ENCODE measurements around the gene RPS21. TPM values are rescaled to one million over a fixed set of nuclear protein-coding genes. Genes with fewer than 3 reads are reported as not detected.

The RPS21 gene
- total RNA-seq, 1 donor from 2014 or later: 1,637 TPM

- intact Hi-C loops (cut with micrococcal nuclease): no loop called here
Observed at GRCh38 chr20:62353289-62354030, 33.4 kb upstream of the RPS21 start.

DNA sequence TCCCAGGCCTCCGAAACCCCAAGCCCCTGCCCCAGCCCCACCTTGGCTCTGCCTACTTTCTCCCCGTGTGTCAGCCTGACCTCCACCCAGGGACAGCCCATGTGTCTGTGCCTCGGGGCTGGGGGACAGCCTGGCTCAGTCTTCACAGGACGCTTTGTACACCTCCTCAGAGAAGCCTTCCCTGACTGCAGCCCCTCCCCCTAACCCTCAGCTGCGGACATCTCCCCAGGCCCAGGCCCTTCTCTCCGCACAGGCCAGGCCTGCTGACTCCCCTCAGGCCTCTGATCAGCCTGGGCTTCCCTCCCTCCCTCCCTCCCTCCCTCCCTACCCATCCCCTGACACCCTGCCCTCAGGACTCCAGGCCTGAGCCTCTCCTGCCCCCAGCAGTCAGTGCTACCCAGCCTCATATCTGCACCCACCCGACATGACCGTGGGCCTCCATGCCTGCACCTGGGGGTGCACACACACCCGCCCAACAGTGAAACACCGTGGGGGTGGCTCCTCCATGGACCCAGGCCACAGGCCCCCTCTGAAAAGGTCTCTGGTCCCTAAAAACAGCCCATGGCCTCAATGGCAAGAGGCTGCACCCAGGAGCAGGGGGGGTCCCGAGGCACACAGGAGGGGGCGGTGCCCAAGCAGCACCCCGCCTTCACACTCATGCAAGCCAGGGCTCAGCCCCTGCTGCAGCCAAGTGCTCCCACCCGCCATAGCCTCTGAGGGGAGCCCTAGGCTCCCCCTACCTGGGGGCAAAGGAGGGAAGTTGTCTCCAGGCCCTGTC is 32.7 kb upstream of the RPS21 start:
- intact Hi-C loops (cut with micrococcal nuclease): no loop called here

DNA sequence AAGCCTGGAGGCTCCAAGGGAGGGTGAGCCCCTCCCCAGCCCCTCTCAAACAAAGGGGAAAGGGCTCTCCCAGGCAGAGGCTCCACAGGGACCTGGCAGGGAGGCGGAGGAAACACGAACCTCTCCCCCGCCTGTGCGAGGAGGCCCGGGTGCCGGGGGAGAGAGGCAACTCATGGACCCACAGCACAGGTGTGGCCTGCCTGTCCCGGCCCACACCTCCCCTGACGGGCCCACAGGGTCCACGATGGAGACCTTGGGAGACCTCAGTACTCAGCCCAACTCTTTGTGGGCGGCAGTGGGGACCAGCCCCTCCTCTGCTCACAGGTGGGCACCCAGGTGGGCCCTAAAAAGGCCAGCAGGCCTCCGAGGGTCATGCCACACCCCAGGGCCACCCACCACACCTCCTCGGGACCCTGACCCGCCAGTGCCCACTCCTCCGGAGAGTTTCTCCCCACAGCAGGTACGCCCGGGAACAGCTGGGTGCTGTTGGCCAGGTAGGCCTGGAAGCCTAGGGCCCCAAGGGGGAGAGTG is 32.0 kb upstream of the RPS21 start:
- intact Hi-C loops (cut with micrococcal nuclease): no loop called here

DNA sequence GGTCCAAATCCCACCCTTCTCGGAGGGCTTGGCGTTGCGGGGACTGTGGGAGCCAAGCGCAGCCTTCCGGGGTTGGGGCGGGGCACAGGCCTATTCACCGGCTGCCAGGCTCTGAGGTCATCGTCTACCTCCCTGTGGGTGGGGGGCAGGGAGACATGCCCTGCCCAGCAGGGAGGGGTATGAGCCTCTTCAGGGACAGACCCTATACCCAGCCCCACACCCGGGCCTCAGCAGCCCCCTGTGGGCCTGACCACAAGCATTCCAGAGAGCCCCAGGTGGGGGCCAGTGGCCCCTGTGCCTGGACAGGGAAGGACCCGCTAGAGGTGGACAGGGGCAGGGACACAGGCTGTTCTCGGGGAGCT is 31.4 kb upstream of the RPS21 start:
- intact Hi-C loops (cut with micrococcal nuclease): no loop called here

DNA sequence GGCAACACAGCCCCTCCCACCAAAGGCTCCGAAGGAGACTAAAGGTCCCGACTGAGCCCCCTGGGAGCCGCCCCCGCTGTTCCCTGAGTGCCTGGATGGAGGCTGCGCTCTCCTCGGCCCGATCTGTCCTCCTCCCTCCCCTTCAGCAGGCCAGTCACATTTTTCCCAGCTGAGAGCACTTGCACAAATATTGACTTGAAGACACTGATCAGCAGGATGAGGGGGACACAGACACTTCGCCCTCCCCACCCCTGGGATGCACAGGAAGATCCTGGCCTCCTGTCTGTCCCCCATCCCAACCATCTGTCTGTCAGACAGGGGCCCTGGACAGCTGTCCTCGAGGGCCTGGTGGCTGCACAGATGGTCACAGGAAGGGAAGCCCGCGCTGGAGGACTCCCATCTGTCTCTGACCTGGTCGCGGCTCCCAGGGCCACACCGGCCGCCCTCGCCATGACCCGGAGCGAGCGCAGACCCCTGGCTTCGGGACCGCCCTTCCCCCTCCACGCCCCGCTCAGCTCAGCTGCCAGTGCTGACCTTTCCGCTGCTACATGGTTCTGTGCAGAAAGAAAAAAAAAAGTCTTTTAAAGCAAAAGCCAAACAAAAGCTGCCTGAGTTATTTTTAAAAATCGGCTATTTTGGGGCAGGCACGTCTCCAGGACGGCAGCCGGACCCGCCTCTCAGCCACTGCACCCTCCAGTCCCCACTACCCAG is 30.9 kb upstream of the RPS21 start:
- intact Hi-C loops (cut with micrococcal nuclease): no loop called here

- intact Hi-C loops (cut with micrococcal nuclease): no loop called here
Observed at GRCh38 chr20:62356589-62357186, 30.2 kb upstream of the RPS21 start.

DNA sequence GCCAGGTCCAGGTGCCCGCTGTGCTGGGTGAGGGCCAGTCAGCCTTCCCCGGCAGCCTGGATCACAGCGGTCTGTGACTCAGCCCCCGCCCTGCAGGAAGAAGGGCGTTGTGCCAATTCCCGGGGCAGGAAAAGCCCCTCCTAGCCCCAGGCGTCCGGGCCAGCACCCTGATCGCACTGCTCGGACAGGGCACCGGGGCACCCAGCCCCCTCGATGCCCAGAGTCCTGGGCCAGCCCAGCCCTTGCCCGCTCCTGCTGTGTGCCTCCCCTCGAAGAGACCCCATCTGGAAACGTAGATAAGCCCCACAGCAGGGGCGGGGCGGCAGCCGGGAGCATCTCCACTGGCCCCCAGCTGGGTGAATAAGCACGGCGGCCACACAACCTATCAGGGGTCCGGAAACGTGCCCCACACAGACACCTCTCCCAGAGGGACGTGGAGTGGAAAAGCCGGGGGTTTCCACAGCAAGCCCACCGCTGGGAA is 29.7 kb upstream of the RPS21 start:
- intact Hi-C loops (cut with micrococcal nuclease): no loop called here

DNA sequence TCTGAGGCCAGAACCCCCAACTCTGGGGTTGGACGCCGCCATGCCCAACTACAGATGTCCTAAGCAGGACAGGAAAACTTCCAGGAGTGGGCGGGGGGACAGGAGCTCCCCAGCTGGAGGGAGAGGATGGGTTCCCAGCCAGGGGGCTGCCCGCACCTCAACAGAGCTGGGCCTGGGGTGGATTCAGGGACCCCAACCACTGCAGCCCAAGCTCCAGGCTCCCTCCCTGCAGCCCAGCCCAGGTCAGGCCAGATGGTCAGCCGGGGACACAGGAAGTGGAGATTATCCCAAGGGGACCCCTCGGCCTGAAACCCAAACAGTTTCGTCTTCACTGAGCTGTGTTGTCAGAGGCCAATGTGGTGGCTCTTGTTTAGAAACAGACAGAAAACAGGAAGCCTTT is 29.2 kb upstream of the RPS21 start:
- intact Hi-C loops (cut with micrococcal nuclease): no loop called here

DNA sequence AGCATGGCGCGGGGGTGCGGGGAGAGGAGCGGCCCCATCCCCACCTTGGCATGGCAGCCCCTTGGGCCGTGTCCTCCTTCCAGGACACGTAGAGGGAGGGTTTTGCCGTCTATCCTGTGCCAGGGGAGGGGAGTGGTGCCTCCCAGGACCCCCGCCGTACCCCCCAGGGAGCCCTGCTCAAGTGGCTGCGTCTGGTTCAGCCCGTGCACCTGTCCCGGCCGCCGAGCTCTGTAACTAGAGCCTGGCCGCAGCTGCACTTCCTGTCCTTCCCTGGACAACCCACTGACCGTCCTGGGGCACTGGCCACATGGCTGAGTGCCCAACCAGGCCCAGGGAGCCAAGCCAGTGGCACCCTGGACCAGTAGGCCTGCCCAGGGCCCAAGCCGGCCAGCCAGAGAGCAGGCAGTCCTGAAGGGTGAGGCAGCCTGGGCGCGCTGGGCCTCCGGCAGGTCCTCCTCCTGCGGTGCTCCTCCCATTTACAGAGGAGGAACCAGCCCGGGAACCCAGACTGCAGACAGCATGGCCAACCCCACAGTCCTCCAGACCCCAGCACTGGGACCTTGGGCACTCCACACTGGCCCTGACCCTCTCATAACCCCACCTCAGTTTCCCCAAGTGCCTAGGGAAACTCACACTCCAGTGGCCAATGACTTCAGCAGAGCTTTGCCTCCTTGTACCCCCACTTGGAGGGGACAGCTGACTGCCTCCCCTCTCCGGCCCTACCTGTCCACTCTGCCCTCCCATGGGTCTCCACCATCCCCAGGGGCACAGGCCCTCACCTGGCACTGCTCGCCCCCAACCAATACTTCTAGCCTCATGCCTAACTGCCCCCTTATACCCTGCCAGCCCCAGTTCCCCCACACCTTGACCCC is 28.5 kb upstream of the RPS21 start:
- intact Hi-C loops (cut with micrococcal nuclease): no loop called here

DNA sequence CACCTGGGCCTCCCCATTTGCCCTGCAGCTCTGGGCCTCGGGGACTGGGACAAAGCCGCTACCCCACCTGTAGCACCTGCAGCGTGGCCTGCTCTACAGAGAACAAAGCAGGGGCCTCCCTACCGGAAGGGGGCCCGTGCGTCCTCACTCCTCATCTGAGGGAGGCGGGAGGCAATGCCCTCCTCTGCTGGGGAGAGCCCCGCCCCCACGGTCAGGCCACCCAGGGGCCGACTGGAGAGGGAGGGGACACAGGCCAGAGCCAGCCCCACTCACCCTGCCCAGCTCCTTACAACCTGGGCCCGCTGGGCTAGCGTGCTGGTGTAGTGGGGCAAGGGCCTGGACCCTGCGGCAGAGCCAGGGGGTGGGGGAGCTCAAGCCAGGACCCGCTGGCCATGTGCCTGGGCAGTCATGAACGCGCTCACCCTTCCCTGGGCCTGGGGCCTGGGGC is 27.8 kb upstream of the RPS21 start:
- intact Hi-C loops (cut with micrococcal nuclease): no loop called here

- intact Hi-C loops (cut with micrococcal nuclease): no loop called here
Observed at GRCh38 chr20:62359491-62360121, 27.3 kb upstream of the RPS21 start.

DNA sequence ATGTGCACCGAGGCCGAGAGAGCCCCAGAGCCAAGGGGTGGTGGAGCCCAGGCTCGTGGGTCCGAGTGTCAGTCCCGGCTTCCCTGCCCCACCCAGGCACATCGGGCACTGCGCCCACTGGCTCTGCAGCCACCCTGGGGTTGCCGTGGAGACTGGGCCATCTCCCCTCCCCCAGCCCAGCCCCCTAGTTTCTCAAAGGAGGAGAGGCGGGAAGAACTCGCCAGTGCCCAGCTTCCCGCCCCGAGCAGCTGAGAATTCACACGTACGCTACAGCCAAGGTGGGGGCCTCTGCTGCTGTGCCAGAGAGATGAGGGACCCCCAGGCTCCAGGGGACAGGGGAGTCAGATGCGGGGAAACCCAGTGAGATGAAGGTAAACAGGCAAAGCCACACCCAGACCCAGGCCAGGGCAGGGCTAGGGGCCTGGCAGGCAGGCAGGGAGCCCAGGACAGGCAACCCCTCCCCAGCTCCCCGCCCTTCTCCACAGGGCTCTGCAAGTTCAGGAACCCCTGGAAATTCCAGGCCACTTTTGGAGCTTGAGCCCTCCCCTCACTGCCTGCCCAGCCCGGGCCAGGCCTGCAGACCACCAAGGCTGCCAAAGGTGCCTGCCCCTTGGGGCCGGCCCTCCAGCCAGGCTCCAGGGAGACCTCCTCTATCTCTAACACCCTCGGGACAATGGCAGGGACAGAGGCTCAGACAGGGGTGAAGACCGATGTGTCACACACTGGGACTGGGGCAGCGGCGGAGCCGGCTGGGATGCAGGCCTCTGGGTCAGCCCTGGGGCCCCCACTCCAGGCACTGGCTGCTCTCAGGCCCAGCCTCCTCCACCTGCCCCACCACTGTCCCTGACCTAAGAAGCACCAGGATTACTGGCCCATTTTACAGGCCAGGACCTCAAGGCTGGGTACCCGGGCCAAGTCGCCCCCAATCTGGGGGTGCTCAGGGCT is 25.8 kb upstream of the RPS21 start:
- intact Hi-C loops (cut with micrococcal nuclease): no loop called here

DNA sequence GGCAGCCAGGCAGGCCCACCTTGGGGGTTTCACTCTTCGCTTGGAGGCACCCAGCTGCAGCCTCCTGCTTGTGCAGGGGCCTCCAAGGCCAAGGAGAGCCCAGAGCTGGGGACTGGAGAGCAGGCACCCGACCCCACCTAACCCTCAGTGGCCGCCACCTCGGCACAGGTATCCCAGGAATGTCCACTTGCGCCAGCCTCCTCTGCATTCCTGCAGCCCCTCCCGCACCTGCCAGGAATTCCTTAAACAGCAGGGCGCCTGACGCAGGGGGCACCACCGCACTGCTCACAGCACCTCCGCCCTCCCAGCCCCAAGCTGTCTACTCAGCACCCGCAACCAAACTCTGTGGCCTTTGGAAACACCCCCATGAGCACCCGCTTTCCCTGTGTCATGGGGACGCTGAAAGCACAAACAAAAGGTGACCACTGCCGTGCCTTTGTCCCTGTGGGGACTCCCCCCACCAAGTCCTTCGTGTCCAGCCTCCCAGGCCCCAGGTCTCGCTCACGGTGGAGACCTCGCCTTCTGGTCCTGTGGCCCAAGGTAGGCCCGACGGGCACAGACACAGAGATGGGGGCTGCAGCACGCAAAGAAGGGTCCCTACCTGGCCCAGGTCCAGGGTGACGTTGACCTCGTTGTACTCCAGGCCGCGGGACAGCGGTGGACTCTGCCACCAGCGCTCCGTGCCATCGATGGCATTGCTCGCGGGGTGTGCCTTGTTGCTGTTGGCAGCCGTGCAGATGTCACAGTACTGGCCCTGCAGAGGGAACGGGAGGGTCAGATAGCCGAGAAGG is 24.9 kb upstream of the RPS21 start:
- intact Hi-C loops (cut with micrococcal nuclease): no loop called here

- intact Hi-C loops (cut with micrococcal nuclease): no loop called here
Observed at GRCh38 chr20:62362590-62362940, 24.3 kb upstream of the RPS21 start.

DNA sequence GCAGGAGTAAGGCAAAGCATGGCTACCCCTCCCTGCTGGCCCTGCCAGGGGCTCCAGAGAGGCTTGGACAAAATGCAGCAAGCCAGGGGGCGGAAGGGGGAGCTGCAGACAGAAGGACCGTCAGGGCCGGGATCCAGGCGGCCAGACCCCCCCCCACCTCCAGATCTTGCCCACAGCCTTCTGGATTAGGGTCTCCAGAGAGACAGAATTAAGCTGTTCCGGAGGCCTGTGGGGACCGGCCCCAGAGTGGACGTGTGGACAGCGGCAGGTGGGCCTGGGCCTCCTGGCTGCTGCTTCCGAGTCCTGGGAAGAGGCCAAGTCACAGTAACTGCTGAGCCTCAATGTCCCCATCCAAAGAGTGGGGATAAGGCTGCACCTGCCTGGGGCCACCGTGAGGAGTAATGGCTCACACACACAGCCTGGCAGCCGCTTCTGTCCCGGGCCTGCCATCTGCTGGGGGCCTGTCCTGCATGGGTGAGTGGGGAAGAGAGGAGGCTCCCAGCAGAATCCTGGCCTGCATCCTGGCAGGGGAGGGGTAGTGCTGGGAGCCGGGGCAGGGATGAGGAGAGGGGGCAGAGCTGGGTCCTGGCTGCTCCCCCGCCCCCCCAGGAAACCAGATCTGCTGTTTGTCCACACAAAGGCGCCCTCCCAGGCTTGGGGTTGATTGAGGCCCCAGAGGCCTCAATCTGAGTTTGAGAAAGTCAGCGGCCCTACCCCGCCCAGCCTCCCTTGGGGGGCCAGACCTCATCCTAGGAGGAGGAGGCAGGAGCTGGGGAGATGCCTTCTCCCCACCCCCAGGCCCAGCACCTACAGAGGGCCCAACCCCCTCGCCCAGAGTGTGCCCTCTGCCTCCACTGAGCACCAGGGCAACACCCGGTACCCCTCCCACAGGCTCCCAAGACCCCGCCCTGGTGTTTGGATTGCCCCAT is 23.6 kb upstream of the RPS21 start:
- intact Hi-C loops (cut with micrococcal nuclease): no loop called here

DNA sequence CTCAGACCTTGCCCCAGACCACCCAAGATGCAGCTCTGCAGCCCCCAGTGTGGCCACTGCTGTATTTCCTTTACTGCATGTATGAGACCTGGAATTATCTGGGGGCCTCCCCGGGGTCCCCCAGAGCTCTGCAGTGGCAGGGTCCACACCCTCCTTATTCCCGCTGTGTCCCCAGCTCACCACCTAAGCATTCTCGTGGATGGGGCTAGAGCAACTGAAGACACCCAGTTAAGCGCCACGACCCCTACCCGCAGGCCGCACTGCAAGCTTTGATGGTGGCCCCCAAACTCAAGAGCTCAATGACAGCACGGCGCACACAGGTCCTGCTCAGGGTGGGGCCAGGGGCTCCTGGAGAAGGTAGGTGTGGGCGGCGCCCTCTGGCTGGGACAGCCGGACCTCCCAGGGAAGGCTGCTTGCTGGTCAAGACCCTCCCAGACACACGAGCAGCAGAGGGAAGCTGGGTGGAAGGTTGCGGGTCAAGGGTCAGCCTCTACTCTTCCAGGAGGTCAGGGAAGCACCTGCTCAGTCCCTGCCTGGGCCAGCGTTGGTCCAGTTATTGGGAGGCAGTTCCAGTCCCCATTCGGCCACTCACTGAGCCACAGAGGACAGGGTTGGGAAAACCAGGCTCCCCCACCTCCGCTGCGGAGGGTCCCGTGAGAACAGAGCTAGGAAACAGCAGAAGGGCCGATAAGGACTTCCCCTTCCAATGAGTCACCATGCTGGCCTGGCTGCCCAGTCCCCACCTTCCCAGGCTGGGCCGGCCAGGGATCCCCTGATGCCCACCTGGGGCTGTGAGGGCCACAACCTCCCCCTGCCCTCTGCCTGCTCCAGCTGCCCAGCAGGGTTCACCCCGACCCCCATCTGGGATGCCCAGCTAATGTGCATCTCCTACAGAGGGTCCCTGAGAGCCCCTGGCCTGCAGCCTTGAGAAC is 22.7 kb upstream of the RPS21 start:
- intact Hi-C loops (cut with micrococcal nuclease): no loop called here
